ENCODE measurements around the gene NTNG1.
"Not testable (repeated sequence)": the region's sequence is repeated elsewhere in the genome, so short reads cannot be mapped to it uniquely, and the experiment has no call there.

NTNG1 gene

DNA sequence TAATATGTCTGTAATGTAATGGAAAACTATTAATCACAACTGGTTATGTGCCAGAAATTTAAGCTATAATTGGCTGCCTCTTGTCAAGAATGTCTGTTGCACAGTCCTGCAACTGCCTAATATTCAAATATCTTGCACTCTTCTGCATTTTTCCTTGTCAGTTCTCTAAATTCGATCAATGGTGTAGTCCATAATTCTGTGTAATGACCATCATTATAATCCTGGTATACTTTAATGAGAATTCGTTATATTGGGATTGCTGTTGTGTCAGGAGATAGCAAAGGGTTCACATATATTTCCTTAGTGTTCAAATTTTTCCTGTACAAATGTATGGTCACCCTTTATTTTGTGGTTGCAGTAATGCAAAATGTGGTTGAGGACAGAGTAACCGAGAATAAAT is 4.8 kb downstream of the NTNG1 start:
- no peak for DNase-seq

GRCh38 chr1:107147843-107148242 is 7.0 kb downstream of the NTNG1 start:
- no peak for DNase-seq

- DNase-seq = no peak
Observed at GRCh38 chr1:107149946-107150345, 9.1 kb downstream of the NTNG1 start.

DNA sequence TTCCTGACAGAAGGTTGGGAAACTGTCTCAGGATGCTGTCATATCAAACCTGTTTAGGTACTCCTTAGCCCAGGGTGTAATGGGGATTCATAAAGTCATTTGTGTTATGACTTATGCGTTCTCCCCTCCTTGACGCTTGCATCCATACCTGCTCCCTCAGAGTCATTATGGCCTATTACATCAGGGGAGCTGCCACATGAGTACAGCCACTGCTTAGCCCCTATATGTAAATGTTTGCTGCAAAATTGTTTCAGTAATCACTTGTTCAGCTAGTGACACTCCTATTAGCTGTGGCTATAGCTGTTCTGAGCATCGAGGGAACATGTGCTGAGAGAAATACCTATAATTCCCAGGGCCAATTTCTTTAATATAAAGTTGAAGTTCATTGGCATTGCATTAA is 10.5 kb downstream of the NTNG1 start:
- no peak for DNase-seq

- no peak for DNase-seq
Observed at GRCh38 chr1:107152395-107152794, 11.6 kb downstream of the NTNG1 start.

GRCh38 chr1:107153014-107153413 is 12.2 kb downstream of the NTNG1 start:
- no peak for DNase-seq

GRCh38 chr1:107158496-107158895 is 17.7 kb downstream of the NTNG1 start:
- no peak for DNase-seq

DNA sequence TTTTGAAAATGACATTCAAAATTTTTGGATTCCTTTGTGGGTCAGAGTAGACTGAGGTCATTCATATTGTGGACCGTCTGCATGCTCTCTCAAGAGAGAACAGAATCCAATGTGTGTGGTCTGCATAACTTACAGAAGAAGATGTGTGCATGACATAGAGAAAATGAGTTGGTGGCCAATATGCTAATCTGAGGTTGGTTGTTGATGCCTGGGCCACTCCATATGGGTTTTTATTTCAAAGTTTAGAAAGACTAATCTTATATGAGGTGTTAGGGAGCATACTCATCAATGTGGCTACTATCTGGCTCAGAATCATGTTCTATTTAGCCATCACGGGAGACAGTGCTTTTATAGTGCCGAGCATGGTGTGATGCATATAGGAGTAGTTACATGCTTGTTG is 18.2 kb downstream of the NTNG1 start:
- no peak for DNase-seq

DNA sequence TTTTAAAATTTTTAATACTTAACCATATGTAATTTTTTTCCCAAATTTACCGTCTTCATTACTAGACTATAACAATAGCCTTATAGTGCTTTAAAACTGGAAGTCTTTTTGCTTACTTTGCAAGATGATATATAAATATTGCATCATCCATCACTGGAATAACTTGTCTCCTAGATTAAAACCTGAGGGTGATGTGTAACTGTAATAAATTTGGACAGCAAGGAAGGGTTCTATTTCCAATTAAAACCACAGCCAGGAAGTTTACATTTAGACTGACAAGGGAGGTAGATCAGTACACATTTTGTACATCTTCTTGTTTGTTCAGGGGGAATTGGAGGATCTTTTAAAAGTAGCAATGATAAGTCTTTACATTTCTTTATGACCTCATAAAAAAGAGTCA is 21.9 kb downstream of the NTNG1 start:
- DNase-seq = no peak

- DNase-seq = not testable (repeated sequence)
Observed at GRCh38 chr1:107164901-107165300, 24.1 kb downstream of the NTNG1 start.

DNA sequence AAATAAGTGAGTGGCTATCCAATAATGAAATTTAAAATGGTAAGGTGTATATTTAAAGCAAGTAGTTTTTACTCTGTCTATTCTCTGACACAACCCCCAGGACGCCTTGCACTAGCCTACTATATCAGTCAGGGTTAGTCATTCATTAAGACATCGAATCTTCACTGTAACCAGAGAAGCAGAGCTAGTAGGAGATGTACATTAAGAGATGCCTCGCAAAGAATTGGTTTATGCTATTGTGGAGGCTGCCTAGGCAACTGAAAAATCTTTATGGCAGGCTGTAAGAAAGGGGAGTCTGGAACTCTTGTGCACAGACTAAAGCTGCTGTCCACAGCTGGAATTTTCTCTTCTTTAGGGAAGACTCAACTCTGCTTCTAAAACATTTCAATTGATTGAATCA is 28.8 kb downstream of the NTNG1 start:
- no peak for DNase-seq

DNA sequence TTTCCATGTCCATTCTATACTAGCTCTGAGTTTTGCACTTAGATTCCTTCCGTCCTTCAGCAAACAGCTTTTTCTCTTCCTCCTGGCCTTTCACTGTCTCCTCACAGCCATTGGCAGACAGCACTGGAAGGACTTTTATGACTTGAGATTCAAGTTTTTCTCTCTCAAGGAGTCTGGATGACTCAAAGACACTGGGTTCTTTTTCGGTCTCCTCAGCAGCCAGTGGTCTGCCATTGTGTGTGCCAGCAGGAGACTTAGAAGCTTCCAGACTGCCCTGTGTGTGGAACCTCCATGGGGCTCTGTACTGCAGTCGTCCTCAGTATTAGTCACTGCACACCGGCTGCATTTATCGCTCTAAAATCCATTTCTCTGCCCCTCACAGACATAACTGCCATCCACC is 30.5 kb downstream of the NTNG1 start:
- no peak for DNase-seq

- no peak for DNase-seq
Observed at GRCh38 chr1:107172450-107173170, 31.8 kb downstream of the NTNG1 start.

DNA sequence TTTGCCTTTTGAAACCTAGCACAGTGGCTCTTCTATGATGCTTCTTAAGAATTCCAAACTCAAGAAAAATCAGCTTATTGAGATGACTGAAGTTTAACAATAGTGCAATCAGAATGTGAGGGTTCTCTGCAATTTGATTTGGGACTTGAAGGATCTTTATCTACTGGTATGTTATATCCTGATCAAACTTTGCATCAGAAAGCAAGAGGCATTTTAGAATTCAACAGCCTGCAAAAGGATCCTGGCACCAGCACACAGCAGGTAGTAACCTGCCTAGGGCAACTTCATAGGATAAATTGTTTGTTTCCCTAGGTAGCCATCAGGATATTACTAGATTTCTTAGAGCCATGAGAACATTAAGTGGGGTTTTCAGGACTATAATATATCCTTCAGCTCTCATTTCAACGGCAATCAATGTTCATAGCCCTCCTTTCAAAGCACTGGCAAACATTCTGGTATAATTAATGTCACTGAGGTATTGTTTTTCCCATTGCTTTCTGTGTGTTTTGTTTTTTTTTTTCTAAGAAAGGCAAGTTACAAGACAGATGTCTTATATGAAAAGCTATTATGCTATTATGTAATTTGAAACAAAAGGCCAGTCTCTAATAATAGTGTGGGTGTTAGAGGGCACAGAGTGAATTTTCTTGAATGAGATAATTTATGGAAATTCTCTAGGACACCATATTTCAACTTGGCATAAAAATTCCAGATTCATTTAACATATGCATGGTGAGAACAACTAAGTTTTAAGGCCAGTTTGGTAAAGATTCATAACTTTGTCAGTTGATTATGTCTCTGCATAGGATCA is 34.5 kb downstream of the NTNG1 start:
- no peak for DNase-seq

DNA sequence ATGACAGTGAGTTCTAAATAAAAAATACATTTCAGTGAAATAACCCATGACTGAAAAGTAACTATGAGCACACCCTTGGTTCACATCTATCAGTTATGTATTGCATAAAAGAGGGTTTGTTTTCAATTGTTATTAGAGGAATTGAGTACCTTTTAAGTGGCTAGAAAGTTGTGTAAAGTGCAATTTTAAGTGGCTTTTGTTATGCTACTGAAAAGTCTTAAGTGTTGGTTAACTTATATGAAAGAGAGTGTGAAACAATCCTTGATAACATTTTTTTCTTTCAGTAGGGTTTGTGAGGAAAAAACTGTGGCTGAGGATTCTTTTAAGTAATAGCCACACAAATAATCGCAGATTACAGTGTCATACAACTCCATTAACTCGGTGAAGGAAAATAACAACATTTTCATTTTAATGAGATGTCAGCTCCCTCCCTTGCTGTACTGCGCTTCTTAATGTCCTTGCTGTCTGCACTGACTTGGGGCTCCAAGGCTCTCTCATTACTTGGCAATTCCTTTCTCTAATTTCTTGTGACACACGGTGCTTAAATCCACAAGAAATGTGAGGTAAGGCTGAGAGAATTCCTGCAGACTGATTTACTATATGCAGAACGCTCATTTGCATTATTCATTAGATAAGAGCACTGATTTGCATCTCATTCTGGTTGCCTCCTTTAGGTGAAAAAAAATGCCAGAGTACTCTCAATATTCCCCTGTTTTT is 40.6 kb downstream of the NTNG1 start:
- no peak for DNase-seq

DNA sequence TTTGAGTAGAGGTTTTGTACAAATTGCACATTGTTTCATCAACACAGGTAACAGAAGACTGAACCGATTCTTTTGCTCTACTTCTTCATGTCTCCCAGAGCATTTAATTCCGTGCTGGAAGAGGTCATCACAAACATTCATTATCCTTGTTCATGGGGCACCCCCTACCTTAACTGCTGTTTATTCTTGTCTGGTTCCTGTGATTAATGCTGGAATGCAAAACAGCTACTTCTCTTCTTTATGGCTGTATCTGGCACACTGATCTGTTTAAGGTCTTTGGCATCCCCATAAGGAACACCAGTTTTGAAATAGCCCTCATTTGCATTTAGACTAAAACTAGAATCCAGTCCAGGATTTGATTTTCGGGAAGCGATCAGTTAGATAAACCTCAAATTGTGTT is 42.2 kb downstream of the NTNG1 start:
- DNase-seq = no peak

GRCh38 chr1:107184888-107185287 is 44.0 kb downstream of the NTNG1 start:
- DNase-seq = no peak

- no peak for DNase-seq
Observed at GRCh38 chr1:107187399-107187798, 46.6 kb downstream of the NTNG1 start.

- DNase-seq = no peak
Observed at GRCh38 chr1:107188160-107188559, 47.3 kb downstream of the NTNG1 start.

DNA sequence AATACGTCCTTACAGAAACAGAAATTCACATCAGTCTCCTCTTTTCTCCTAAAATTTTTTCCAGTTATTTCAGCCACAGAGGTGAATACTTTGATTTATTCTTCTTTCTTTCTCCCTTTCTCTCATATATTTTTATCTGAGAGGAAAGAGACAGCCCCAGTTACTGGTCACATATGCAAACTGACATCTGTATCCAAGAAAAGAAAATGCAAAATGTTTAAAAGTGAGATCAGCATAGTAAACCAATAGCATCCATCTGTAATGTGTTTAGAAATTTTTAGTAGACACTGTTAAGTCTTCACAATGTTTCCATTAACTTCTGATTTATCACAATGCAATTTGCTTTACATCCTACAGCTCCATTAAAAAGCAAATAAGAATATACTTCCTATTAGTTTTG is 53.5 kb downstream of the NTNG1 start:
- no peak for DNase-seq

- DNase-seq = no peak
Observed at GRCh38 chr1:107195476-107195875, 54.6 kb downstream of the NTNG1 start.

DNA sequence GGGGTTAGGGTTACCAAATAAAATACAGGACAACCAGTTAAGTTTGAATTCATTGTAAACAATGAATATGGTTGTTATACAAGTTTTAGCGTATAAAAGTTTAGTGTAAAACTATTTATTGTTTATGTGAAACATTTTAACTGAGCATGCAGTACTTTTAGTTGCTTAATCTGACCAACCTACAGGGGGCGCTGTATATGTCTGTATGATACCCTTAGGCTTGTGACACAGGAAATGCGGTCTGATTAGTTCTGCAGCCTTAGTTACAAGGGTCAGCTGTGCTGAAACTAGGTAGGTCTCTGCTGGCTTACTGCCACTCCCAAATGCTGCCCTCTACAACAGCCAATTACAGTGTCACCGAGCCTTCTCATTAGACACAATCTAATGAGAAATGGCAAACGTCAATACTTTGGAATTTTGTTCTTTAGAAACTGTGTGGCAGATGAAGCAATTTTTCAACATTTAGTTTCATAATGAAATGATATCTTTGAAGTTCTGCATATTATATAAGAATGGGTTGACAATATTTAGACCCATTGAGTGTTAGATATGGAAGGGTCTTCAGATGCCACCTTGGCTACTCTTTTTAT is 56.2 kb downstream of the NTNG1 start:
- DNase-seq = peak in 1 of 5 experiments; percentile 47

- DNase-seq = no peak
Observed at GRCh38 chr1:107198561-107198960, 57.7 kb downstream of the NTNG1 start.
